K562 (cell line): ENCODE data around the gene DIS3L2. TPM values are rescaled to one million over a fixed set of nuclear protein-coding genes. Genes with fewer than 3 reads are reported as not detected.

Source experiments
- ATAC-seq: fragments of 200-7000 bp; cut with Tn5 transposase; 3 replicates; pipeline ENCODE4 v1.9.1; 2020; ENCODE audit warnings: moderate library complexity
- BruUV-seq: library from RNA; stranded (reverse); fragments of 400-500 nt; replicated peaks from 2 replicates; lab custom pipeline; 2021; lab: Mats Ljungman, UMichigan
- CTCF ChIA-PET: fragments of 300-600 bp; formaldehyde crosslinking; extraction: SDS; loops from one replicate; lab custom pipeline; 2021; ENCODE audit warnings: low intra/inter-chr PET ratio; lab: Yijun Ruan, JAX
- POLR2A ChIA-PET: fragments of 300-600, 350-650 bp; sonication (Branson Sonifier 250); formaldehyde crosslinking; extraction: SDS; loops from one replicate; lab custom pipeline; 2021; ENCODE audit warnings: antibody characterized with exemption, inconsistent platforms; lab: Yijun Ruan, JAX
- DNase-seq, 4 experiments: peaks; one replicate each; pipeline versions ENCODE4 v3.0.0 to v3.0.0-alpha.2; 2011 to 2018; ENCODE audit warnings: low spot score in 3 of 4, mixed read lengths in 3 of 4; ENCODE audit errors: extremely low read depth in 1 of 4
- FAIRE-seq: peaks from 2 replicates; lab custom pipeline; 2011; peaks lifted over from hg19 to GRCh38; lab: Jason Lieb, UNC
- H2AFZ ChIP-seq: 2 replicates; pipeline ENCODE4 v1.6.0; 2011; ENCODE audit warnings: low read depth, low read length, control low read depth, inconsistent platforms
- H3K27ac ChIP-seq: fragments of 200-600 bp; 3 replicates; pipeline ENCODE4 v1.8.0; 2011; ENCODE audit warnings: low read depth, mild to moderate bottlenecking, control low read depth, inconsistent platforms, low read length, moderate library complexity, mixed read lengths; ENCODE audit errors: extremely low read depth
- H3K27me3 ChIP-seq, 2 experiments: fragments of 300-600 bp in 1 of 2; 2 replicates in 1 of 2; 3 replicates in 1 of 2; pipeline versions ENCODE4 v1.6.0 to v1.8.0; 2011; ENCODE audit warnings: inconsistent platforms in 2 of 2, low read length in 2 of 2, mild to moderate bottlenecking in 1 of 2, mixed read lengths in 1 of 2, moderate library complexity in 1 of 2; ENCODE audit not compliant: control insufficient read depth in 2 of 2, insufficient read depth in 2 of 2
- H3K36me3 ChIP-seq: fragments of 300-600 bp; 3 replicates; pipeline ENCODE4 v1.8.0; 2011; ENCODE audit warnings: mild to moderate bottlenecking, low read length, inconsistent platforms; ENCODE audit not compliant: control insufficient read depth, insufficient read depth
- H3K4me1 ChIP-seq, 2 experiments: fragments of 200-600 bp in 1 of 2; replicated peaks in 1 of 2; 2 replicates in 1 of 2; 3 replicates in 1 of 2; pipeline versions ENCODE4 v1.5.1 to v1.8.0; 2011; ENCODE audit warnings: inconsistent platforms in 2 of 2, low read length in 2 of 2, mild to moderate bottlenecking in 1 of 2, mixed read lengths in 1 of 2, moderate library complexity in 1 of 2; ENCODE audit not compliant: control insufficient read depth in 2 of 2, insufficient read depth in 2 of 2
- H3K4me2 ChIP-seq: 2 replicates; pipeline ENCODE4 v1.6.1; 2011; ENCODE audit warnings: low read length, control low read depth, inconsistent platforms, mixed read lengths; ENCODE audit not compliant: insufficient read depth
- H3K4me3 ChIP-seq: fragments of 200-600 bp; sonication (generic), shearing (Covaris generic); 2 replicates; pipeline ENCODE4 v1.5.1; 2016; ENCODE audit warnings: control low read depth, inconsistent platforms
- H3K79me2 ChIP-seq: fragments of 200-600 bp; 3 replicates; pipeline ENCODE4 v1.8.0; 2011; ENCODE audit warnings: low read length, inconsistent platforms; ENCODE audit not compliant: control insufficient read depth, insufficient read depth
- H3K9ac ChIP-seq, 2 experiments: 2 replicates each; pipeline versions ENCODE4 v1.6.0 to v1.6.1; 2011; ENCODE audit warnings: low read depth in 2 of 2, low read length in 2 of 2, control low read depth in 1 of 2, inconsistent platforms in 1 of 2, mild to moderate bottlenecking in 1 of 2, mixed read lengths in 1 of 2; ENCODE audit not compliant: insufficient read depth in 1 of 2
- H3K9me1 ChIP-seq: one replicate; pipeline ENCODE4 v1.6.0; 2011; ENCODE audit warnings: inconsistent platforms, mild to moderate bottlenecking, low read length, moderate library complexity; ENCODE audit not compliant: control insufficient read depth, insufficient read depth
- H3K9me3 ChIP-seq: replicated peaks from 2 replicates; pipeline ENCODE4 v1.5.1; 2011; ENCODE audit warnings: low read depth, low read length, inconsistent platforms; ENCODE audit not compliant: control insufficient read depth, insufficient read depth
- H4K20me1 ChIP-seq: replicated peaks from 2 replicates; pipeline ENCODE4 v1.6.1; 2011; ENCODE audit warnings: low read length, inconsistent platforms, mixed read lengths; ENCODE audit not compliant: control insufficient read depth, insufficient read depth
- ARID2 ChIP-seq: fragments of 450-650 bp; IDR thresholded peaks from 2 replicates; pipeline ENCODE4 v1.6.1; 2017; ENCODE audit warnings: antibody characterized with exemption, mild to moderate bottlenecking
- HDAC8 ChIP-seq: fragments of 450-650 bp; IDR thresholded peaks from 2 replicates; pipeline ENCODE4 v1.6.1; 2016; ENCODE audit warnings: mild to moderate bottlenecking, missing genetic modification characterization, moderate library complexity, missing compliant biosample characterization
- NFYB ChIP-seq: IDR thresholded peaks from 2 replicates; pipeline ENCODE4 v1.6.1; 2011; ENCODE audit warnings: mild to moderate bottlenecking, moderate library complexity; ENCODE audit not compliant: insufficient read length; ENCODE audit errors: extremely low read depth
- PHF21A ChIP-seq: fragments of 450-650 bp; IDR thresholded peaks from 2 replicates; pipeline ENCODE4 v1.6.1; 2017; ENCODE audit warnings: low read depth, borderline replicate concordance
- RBM25 ChIP-seq: fragments of 200-400 bp; formaldehyde crosslinking; IDR thresholded peaks from 2 replicates; pipeline ENCODE4 v1.6.1; 2018; ENCODE audit warnings: low read length, low read depth, moderate library complexity; ENCODE audit not compliant: severe bottlenecking
- SRSF9 ChIP-seq: fragments of 200-400 bp; formaldehyde crosslinking; IDR thresholded peaks from 2 replicates; pipeline ENCODE4 v1.6.1; 2017; ENCODE audit warnings: low read depth, low read length, borderline replicate concordance
- ZNF408 ChIP-seq: fragments of 250-450 bp; sonication (Bioruptor Pico); IDR thresholded peaks from 2 replicates; pipeline ENCODE4 v1.4.0; 2020; ENCODE audit warnings: low read depth, mild to moderate bottlenecking, moderate library complexity
- ZNF445 ChIP-seq: fragments of 250-450 bp; sonication (Bioruptor Pico); IDR thresholded peaks from 2 replicates; pipeline ENCODE4 v1.4.0; 2020; ENCODE audit warnings: low read depth, mild to moderate bottlenecking, moderate library complexity
- WGBS: fragments of 100-300 bp; shearing (Covaris generic); methylation state at CpG from one replicate; pipeline ENCODE4 v1.1.6; 2016; ENCODE audit warnings: low coverage, mixed read lengths; ENCODE audit not compliant: insufficient coverage; ENCODE audit errors: missing lambda C conversion rate; 5-methylcytosine and 5-hydroxymethylcytosine counted together
- in situ Hi-C: fragments of 300-500 bp; cut with MboI; formaldehyde crosslinking; loops from 4 replicates; pipeline ENCODE4 v1.15.0; 2018; ENCODE audit warnings: inconsistent platforms, mixed read lengths
- intact Hi-C: fragments of 100-400 bp; cut with micrococcal nuclease; formaldehyde crosslinking; loops from 2 replicates; pipeline ENCODE4 v1.14.2; 2022
- polyA plus RNA-seq, 8 experiments: library from polyadenylated mRNA; depleted of rRNA in 4 of 8; stranded (reverse) in 5 of 8; unstranded in 3 of 8; fragments of >200 nt; fragmentation: Nextera tagmentation in 2 of 8; fragmentation: Illumina TruSeq in 1 of 8; extraction: Ambion mirVana in 2 of 8; extraction: Trizol in 1 of 8; gene quantifications; 2 replicates each; pipeline versions ENCODE4 v1.2.1 to v1.2.3, GENCODE V29; 2011 to 2014; ENCODE audit warnings: inconsistent platforms in 1 of 8, missing spikeins in 1 of 8
- total RNA-seq, 7 experiments: library from RNA; depleted of rRNA in 6 of 7; stranded (reverse); fragments of >200 nt in 6 of 7; fragmentation: Illumina TruSeq in 2 of 7; extraction: Trizol in 2 of 7; gene quantifications; 2 replicates each; pipeline versions ENCODE4 v1.2.1 to v1.2.3, GENCODE V29; 2011 to 2021; ENCODE audit warnings: low replicate concordance in 1 of 7
- TF ChIP-seq, protein P1 (sequence below): fragments of 450-650 bp; IDR thresholded peaks from 2 replicates; pipeline ENCODE4 v1.6.1; 2016; ENCODE audit warnings: low read depth
- TF ChIP-seq, protein P2 (sequence below): fragments of 250-450 bp; sonication (Bioruptor Pico); IDR thresholded peaks from 2 replicates; pipeline ENCODE4 v1.9.0; 2021; ENCODE audit warnings: mild to moderate bottlenecking

The DIS3L2 gene
- total and polyA plus RNA-seq, 9 of the 15 experiments (the other 6 are each of a cell fraction or from before 2014, with no cell fraction given) = 1.5 to 19.2 (median 11.2) TPM

DNA sequence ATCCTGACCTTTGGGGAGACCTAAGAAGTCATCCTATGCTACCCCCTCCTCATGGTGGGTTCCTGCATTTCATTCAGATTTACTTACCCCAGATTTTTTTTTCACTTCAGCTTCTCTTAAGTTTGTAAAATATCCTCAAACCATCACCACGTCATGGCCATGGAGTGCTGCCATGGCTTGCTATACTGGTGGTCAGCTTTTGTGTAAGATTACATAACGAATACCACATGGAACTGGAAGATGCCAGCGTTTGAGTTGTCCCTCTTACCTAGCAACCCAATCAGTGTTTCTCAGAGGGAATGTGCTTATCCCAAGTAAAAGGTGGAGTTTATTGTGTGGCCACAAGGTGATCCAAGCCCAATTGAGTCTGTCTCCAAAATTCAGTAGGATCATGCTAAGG, 268.4 kb downstream of the DIS3L2 start:
- Histone ChIP-seq H3K4me3 (no peak overlapping the region), H3K27ac (no peak overlapping the region), H3K36me3 (no peaks in the 10 kb centered on the region), H2AFZ (no peak overlapping the region), H3K79me2 (no peaks in the 10 kb centered on the region), H3K27me3 (no peaks in the 10 kb centered on the region), H3K4me1 (no peaks in the 10 kb centered on the region), H3K4me2 (no peak overlapping the region), H3K9ac (no peak overlapping the region), H3K9me3 (no peaks in the 10 kb centered on the region), H4K20me1 (no peaks in the 10 kb centered on the region), H3K9me1 (no peaks in the 10 kb centered on the region)
- in situ Hi-C loops = no loop called here
- DNase-seq (no peak), ATAC-seq (no peak), FAIRE-seq (no peak)
- CTCF ChIA-PET = interaction anchor here (1.5 kb wide), 1 partner anchor 324 kb away, joined by 6 read pairs; no protein-coding TSS in a partner anchor
- WGBS = 54% methylated on average over 3 of the region's 3 CpGs
- POLR2A ChIA-PET = no interaction called here
- BruUV-seq = no TSS peak
- intact Hi-C loops = no loop called here
- TF ChIP-seq PHF21A = no peak
- TF ChIP-seq, protein P1, sequence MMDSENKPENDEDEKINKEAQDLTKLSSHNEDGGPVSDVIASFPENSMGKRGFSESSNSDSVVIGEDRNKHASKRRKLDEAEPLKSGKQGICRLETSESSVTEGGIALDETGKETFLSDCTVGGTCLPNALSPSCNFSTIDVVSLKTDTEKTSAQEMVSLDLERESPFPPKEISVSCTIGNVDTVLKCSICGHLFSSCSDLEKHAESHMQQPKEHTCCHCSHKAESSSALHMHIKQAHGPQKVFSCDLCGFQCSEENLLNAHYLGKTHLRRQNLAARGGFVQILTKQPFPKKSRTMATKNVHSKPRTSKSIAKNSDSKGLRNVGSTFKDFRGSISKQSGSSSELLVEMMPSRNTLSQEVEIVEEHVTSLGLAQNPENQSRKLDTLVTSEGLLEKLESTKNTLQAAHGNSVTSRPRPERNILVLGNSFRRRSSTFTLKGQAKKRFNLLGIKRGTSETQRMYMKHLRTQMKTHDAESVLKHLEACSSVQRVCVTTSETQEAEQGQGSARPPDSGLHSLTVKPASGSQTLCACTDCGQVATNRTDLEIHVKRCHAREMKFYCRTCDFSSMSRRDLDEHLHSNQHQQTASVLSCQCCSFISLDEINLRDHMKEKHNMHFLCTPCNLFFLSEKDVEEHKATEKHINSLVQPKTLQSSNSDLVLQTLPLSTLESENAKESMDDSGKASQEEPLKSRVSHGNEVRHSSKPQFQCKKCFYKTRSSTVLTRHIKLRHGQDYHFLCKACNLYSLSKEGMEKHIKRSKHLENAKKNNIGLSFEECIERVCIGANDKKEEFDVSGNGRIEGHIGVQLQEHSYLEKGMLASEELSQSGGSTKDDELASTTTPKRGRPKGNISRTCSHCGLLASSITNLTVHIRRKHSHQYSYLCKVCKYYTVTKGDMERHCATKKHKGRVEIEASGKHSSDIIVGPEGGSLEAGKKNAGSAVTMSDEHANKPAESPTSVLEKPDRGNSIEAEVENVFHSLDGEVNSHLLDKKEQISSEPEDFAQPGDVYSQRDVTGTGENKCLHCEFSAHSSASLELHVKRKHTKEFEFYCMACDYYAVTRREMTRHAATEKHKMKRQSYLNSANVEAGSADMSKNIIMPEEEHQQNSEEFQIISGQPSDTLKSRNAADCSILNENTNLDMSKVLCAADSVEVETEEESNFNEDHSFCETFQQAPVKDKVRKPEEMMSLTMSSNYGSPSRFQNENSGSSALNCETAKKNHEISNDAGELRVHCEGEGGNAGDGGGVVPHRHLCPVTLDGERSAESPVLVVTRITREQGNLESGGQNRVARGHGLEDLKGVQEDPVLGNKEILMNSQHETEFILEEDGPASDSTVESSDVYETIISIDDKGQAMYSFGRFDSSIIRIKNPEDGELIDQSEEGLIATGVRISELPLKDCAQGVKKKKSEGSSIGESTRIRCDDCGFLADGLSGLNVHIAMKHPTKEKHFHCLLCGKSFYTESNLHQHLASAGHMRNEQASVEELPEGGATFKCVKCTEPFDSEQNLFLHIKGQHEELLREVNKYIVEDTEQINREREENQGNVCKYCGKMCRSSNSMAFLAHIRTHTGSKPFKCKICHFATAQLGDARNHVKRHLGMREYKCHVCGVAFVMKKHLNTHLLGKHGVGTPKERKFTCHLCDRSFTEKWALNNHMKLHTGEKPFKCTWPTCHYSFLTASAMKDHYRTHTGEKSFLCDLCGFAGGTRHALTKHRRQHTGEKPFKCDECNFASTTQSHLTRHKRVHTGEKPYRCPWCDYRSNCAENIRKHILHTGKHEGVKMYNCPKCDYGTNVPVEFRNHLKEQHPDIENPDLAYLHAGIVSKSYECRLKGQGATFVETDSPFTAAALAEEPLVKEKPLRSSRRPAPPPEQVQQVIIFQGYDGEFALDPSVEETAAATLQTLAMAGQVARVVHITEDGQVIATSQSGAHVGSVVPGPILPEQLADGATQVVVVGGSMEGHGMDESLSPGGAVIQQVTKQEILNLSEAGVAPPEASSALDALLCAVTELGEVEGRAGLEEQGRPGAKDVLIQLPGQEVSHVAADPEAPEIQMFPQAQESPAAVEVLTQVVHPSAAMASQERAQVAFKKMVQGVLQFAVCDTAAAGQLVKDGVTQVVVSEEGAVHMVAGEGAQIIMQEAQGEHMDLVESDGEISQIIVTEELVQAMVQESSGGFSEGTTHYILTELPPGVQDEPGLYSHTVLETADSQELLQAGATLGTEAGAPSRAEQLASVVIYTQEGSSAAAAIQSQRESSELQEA = no peak
- no peak for TF ChIP-seq ZNF408
- TF ChIP-seq RBM25 = no peak
- TF ChIP-seq, protein P2, sequence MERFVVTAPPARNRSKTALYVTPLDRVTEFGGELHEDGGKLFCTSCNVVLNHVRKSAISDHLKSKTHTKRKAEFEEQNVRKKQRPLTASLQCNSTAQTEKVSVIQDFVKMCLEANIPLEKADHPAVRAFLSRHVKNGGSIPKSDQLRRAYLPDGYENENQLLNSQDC = no peak
- TF ChIP-seq SRSF9 = no peak
- TF ChIP-seq ARID2 = no peak
- TF ChIP-seq ZNF445 (CRISPR knock-in tag) = no peak
- TF ChIP-seq HDAC8 (tag) = no peak
- TF ChIP-seq NFYB = no peak
